OCI-LY1 (cell line): ENCODE measurements around the gene PPM1N.

Source experiments
- H2AFZ ChIP-seq: fragments of 200-600 bp; sonication (generic), shearing (Covaris generic); 2 replicates; pipeline ENCODE4 v1.6.0; 2014; ENCODE audit warnings: antibody characterized with exemption, mild to moderate bottlenecking, low read length
- H3F3A ChIP-seq: fragments of 200-600 bp; sonication (generic), shearing (Covaris generic); 2 replicates; pipeline ENCODE4 v1.6.0; 2014; ENCODE audit warnings: mild to moderate bottlenecking, antibody characterized with exemption, low read length, moderate library complexity; ENCODE audit not compliant: insufficient read depth
- H3K27ac ChIP-seq: fragments of 200-600 bp; sonication (generic); 2 replicates; pipeline ENCODE4 v1.5.1; 2014; ENCODE audit warnings: low read length, mixed run types, mild to moderate bottlenecking, low read depth; ENCODE audit not compliant: poor library complexity, severe bottlenecking
- H3K27me3 ChIP-seq: fragments of 200-600 bp; sonication (generic); 2 replicates; pipeline ENCODE4 v1.6.0; 2014; ENCODE audit warnings: antibody characterized with exemption, mild to moderate bottlenecking, low read length, moderate library complexity; ENCODE audit not compliant: insufficient read depth
- H3K36me3 ChIP-seq: fragments of 200-600 bp; sonication (generic); 2 replicates; pipeline ENCODE4 v1.6.1; 2014; ENCODE audit warnings: mild to moderate bottlenecking, antibody characterized with exemption, low read length, moderate library complexity, mixed read lengths; ENCODE audit not compliant: insufficient read depth
- H3K4me1 ChIP-seq: fragments of 200-600 bp; sonication (generic); 2 replicates; pipeline ENCODE4 v1.5.1; 2014; ENCODE audit warnings: mild to moderate bottlenecking, low read length, moderate library complexity; ENCODE audit not compliant: insufficient read depth, severe bottlenecking
- H3K4me2 ChIP-seq: fragments of 200-600 bp; sonication (generic), shearing (Covaris generic); 2 replicates; pipeline ENCODE4 v1.6.1; 2014; ENCODE audit warnings: low read length
- H3K4me3 ChIP-seq: fragments of 200-600 bp; sonication (generic); 2 replicates; pipeline ENCODE4 v1.5.1; 2014; ENCODE audit warnings: low read length, low read depth, mild to moderate bottlenecking, mixed read lengths; ENCODE audit not compliant: poor library complexity, severe bottlenecking
- H3K79me2 ChIP-seq: fragments of 200-600 bp; shearing (Covaris generic); 2 replicates; pipeline ENCODE4 v1.6.1; 2016; ENCODE audit warnings: mixed run types, low read length, mixed read lengths; ENCODE audit not compliant: insufficient read depth
- H3K9ac ChIP-seq: fragments of 200-600 bp; sonication (generic), shearing (Covaris generic); 2 replicates; pipeline ENCODE4 v1.6.1; 2014; ENCODE audit warnings: mild to moderate bottlenecking, low read length, mixed read lengths
- H3K9me2 ChIP-seq: fragments of 200-600 bp; sonication (generic), shearing (Covaris generic); 2 replicates; pipeline ENCODE4 v1.6.1; 2014; ENCODE audit warnings: low read depth, mild to moderate bottlenecking, low read length, mixed read lengths
- H3K9me3 ChIP-seq: fragments of 200-600 bp; shearing (Covaris generic); 2 replicates; pipeline ENCODE4 v1.6.1; 2014; ENCODE audit warnings: low read length, mixed read lengths
- H4K20me1 ChIP-seq: fragments of 200-600 bp; sonication (generic), shearing (Covaris generic); 2 replicates; pipeline ENCODE4 v1.6.0; 2016; ENCODE audit warnings: mild to moderate bottlenecking, low read length; ENCODE audit not compliant: insufficient read depth
- CTCF ChIP-seq: fragments of 200-600 bp; sonication (generic), shearing (Covaris generic); IDR thresholded peaks from 2 replicates; pipeline ENCODE4 v1.5.1; 2017; ENCODE audit warnings: mild to moderate bottlenecking, antibody characterized with exemption, low read length, moderate library complexity, mixed read lengths
- EZH2 ChIP-seq: fragments of 200-600 bp; sonication (generic), shearing (Covaris generic); IDR thresholded peaks from 2 replicates; pipeline ENCODE4 v1.8.0; 2017; ENCODE audit warnings: borderline replicate concordance, mixed run types, mild to moderate bottlenecking, antibody characterized with exemption, low read length, moderate library complexity, mixed read lengths

The PPM1N gene

GRCh38 chr19:45469945-45470761, 28.1 kb upstream of the PPM1N start:
- H3K9ac ChIP-seq: peak overlapping the region; percentile 74; the same call in 1 of the 2 replicates
- H4K20me1 ChIP-seq: no peaks in the 10 kb centered on the region
- TF ChIP-seq EZH2 (no peak), CTCF (no peak)
- peaks cover 27% of the 10 kb centered on the region for H3K4me1 ChIP-seq
- no peak overlapping the region for H3K27ac ChIP-seq
- no peaks in the 10 kb centered on the region for H3K9me3 ChIP-seq
- H3K4me2 ChIP-seq: peak overlapping the region; percentile 96
- no peaks in the 10 kb centered on the region for H3K79me2 ChIP-seq
- no peaks in the 10 kb centered on the region for H3F3A ChIP-seq
- H3K27me3 ChIP-seq: peaks cover 8% of the 10 kb centered on the region
- H3K36me3 ChIP-seq: no peaks in the 10 kb centered on the region
- no peaks in the 10 kb centered on the region for H3K9me2 ChIP-seq
- no peak overlapping the region for H2AFZ ChIP-seq
- peak overlapping the region; percentile 74 for H3K4me3 ChIP-seq

- Histone ChIP-seq H4K20me1 (no peaks in the 10 kb centered on the region), H3K9me3 (no peaks in the 10 kb centered on the region), H3K79me2 (no peaks in the 10 kb centered on the region), H2AFZ (no peak overlapping the region), H3K4me3 (peak overlapping the region; percentile 74), H3K9me2 (no peaks in the 10 kb centered on the region), H3K4me2 (no peak overlapping the region; the same call in 1 of the 2 replicates), H3K27ac (no peak overlapping the region), H3F3A (no peaks in the 10 kb centered on the region), H3K9ac (no peak overlapping the region; the same call in 1 of the 2 replicates), H3K4me1 (peaks cover 27% of the 10 kb centered on the region), H3K27me3 (peaks cover 8% of the 10 kb centered on the region), H3K36me3 (no peaks in the 10 kb centered on the region)
- no peak for TF ChIP-seq EZH2
- no peak for TF ChIP-seq CTCF
Observed at GRCh38 chr19:45470762-45471081, 27.5 kb upstream of the PPM1N start.

GRCh38 chr19:45471111-45471930, 26.9 kb upstream of the PPM1N start:
- no peaks in the 10 kb centered on the region for H3K79me2 ChIP-seq
- TF ChIP-seq CTCF (no peak), EZH2 (no peak)
- no peaks in the 10 kb centered on the region for H4K20me1 ChIP-seq
- peaks cover 8% of the 10 kb centered on the region for H3K27me3 ChIP-seq
- no peak overlapping the region for H3K27ac ChIP-seq
- H2AFZ ChIP-seq: no peak overlapping the region
- no peaks in the 10 kb centered on the region for H3K9me2 ChIP-seq
- no peak overlapping the region for H3K4me2 ChIP-seq
- H3K4me3 ChIP-seq: no peak overlapping the region
- peaks cover 27% of the 10 kb centered on the region for H3K4me1 ChIP-seq
- H3K9me3 ChIP-seq: no peaks in the 10 kb centered on the region
- no peaks in the 10 kb centered on the region for H3F3A ChIP-seq
- no peak overlapping the region for H3K9ac ChIP-seq
- no peaks in the 10 kb centered on the region for H3K36me3 ChIP-seq
